Measurements from ENCODE around the gene FNDC8.

FNDC8 gene

GRCh38 chr17:35080536-35080935, 40.9 kb upstream of the FNDC8 start:
- DNase-seq (ENCODE audit: low spot score) = peak; percentile 65
- TF ChIP-seq, protein P1, sequence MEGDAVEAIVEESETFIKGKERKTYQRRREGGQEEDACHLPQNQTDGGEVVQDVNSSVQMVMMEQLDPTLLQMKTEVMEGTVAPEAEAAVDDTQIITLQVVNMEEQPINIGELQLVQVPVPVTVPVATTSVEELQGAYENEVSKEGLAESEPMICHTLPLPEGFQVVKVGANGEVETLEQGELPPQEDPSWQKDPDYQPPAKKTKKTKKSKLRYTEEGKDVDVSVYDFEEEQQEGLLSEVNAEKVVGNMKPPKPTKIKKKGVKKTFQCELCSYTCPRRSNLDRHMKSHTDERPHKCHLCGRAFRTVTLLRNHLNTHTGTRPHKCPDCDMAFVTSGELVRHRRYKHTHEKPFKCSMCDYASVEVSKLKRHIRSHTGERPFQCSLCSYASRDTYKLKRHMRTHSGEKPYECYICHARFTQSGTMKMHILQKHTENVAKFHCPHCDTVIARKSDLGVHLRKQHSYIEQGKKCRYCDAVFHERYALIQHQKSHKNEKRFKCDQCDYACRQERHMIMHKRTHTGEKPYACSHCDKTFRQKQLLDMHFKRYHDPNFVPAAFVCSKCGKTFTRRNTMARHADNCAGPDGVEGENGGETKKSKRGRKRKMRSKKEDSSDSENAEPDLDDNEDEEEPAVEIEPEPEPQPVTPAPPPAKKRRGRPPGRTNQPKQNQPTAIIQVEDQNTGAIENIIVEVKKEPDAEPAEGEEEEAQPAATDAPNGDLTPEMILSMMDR (IDR thresholded peaks at IDR 0.05; ENCODE audit: extremely low read depth, missing control alignments) = no peak

DNA sequence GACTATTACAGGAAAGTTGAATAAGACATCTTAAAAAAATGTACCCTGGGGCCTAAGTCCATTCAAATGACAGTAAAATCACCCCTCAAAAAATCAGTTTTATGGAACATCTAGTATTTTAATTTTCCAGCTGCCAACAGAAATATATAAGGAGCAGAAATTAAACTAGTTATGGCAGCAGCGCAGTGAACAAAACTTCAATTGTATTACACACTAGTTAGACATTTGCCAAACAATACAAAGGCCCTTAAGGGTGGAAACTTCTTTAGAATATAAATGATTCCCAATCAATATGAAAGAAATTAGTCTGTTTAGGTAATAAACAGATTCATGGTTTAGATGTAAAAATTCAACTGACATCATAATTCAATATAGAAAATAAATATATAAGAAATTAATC, 39.8 kb upstream of the FNDC8 start:
- DNase-seq (ENCODE audit: low spot score) = no peak
- TF ChIP-seq, protein P1 (IDR thresholded peaks at IDR 0.05; ENCODE audit: extremely low read depth, missing control alignments) = no peak

DNA sequence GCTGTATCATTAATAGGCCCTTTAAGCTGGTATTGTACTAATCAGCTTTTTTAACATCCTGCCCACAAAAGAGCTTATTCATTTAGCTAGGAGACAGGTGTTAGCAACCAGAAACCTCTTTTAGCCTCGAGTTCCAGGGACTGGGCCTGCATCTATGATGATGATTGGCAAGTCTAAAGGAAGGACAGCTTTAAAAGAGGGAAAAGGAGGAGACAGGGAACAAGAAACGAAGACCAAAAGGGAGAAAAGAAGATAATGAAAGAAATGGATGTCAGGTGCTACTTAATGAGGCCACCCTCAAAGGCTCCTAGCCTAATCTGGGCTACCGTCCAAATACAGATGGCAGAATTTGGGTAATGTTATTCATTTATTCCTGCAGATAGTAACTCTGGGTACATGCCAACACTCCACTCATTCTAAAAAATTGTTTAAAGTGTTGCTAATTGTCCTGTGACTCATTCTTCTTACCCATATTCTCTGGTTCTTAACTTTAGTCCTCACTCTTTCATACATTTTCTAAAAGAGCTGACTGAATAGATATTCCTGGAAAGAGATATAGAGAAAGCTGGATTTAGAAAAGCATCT, 39.2 kb upstream of the FNDC8 start:
- TF ChIP-seq, protein P1 (IDR thresholded peaks at IDR 0.05; ENCODE audit: extremely low read depth, missing control alignments) = no peak
- peak; percentile 19 for DNase-seq (ENCODE audit: low spot score)

- TF ChIP-seq, protein P1 (IDR thresholded peaks at IDR 0.05; ENCODE audit: extremely low read depth, missing control alignments) = no peak
- no peak for DNase-seq (ENCODE audit: low spot score)
These were observed 38.3 kb upstream of the FNDC8 start for GRCh38 chr17:35083071-35083470.

- no peak for DNase-seq (ENCODE audit: low spot score)
- TF ChIP-seq, protein P1 (IDR thresholded peaks at IDR 0.05; ENCODE audit: extremely low read depth, missing control alignments) = no peak
These were observed 36.4 kb upstream of the FNDC8 start for GRCh38 chr17:35084987-35085386.

- TF ChIP-seq, protein P1 (IDR thresholded peaks at IDR 0.05; ENCODE audit: extremely low read depth, missing control alignments) = no peak
- no peak for DNase-seq (ENCODE audit: low spot score)
These were observed 35.3 kb upstream of the FNDC8 start for GRCh38 chr17:35086164-35086563.

- DNase-seq (ENCODE audit: low spot score) = no peak
- TF ChIP-seq, protein P1 (IDR thresholded peaks at IDR 0.05; ENCODE audit: extremely low read depth, missing control alignments) = no peak
These were observed 34.4 kb upstream of the FNDC8 start for GRCh38 chr17:35086931-35087573.

All from GM20000 (cell line).